PC-3 (cell line): ENCODE results near the gene YAF2. TPM values are rescaled to one million over a fixed set of nuclear protein-coding genes. Genes with fewer than 3 reads are reported as not detected.
A peak's percentile ranks its signal among the peaks of the same experiment; 100 is the strongest.

ENCODE experiments used
- ATAC-seq: fragments of 200-7000 bp; cut with Tn5 transposase; 2 replicates; pipeline ENCODE4 v1.9.1; 2020; ENCODE audit warnings: mild to moderate bottlenecking, moderate library complexity
- BruUV-seq: library from RNA; stranded (reverse); fragments of 400-500 nt; replicated peaks from 2 replicates; lab custom pipeline; 2021; lab: Mats Ljungman, UMichigan
- CTCF ChIA-PET: fragments of 300-600 bp; sonication (Branson Sonifier 250); formaldehyde crosslinking; loops from one replicate; lab custom pipeline; 2022; ENCODE audit warnings: antibody characterized with exemption; lab: Charles Lee
- POLR2A ChIA-PET: fragments of 300-600 bp; sonication (Branson Sonifier 250); formaldehyde crosslinking; loops from one replicate; lab custom pipeline; 2022; ENCODE audit warnings: antibody characterized with exemption; ENCODE audit not compliant: unreplicated experiment; lab: Charles Lee
- DNase-seq: peaks from one replicate; pipeline ENCODE4 v3.0.0-alpha.2; 2015
- H2AFZ ChIP-seq: fragments of 300-600 bp; sonication (generic); 2 replicates; pipeline ENCODE4 v1.6.0; 2016; ENCODE audit warnings: antibody characterized with exemption, low read length
- H3F3A ChIP-seq: fragments of 300-600 bp; sonication (generic); one replicate; pipeline ENCODE4 v1.6.0; 2017; ENCODE audit warnings: antibody characterized with exemption, low read length, control low read depth, mild to moderate bottlenecking; ENCODE audit not compliant: unreplicated experiment
- H3K27ac ChIP-seq: fragments of 300-600 bp; sonication (generic); 2 replicates; pipeline ENCODE4 v1.5.1; 2016; ENCODE audit warnings: mild to moderate bottlenecking, low read length
- H3K27me3 ChIP-seq: fragments of 300-600 bp; sonication (generic); 2 replicates; pipeline ENCODE4 v1.6.1; 2016; ENCODE audit warnings: low read length, mixed read lengths
- H3K36me3 ChIP-seq: fragments of 300-600 bp; sonication (generic); 2 replicates; pipeline ENCODE4 v1.6.1; 2016; ENCODE audit warnings: low read depth, mixed run types, low read length, mixed read lengths
- H3K4me1 ChIP-seq: fragments of 300-600 bp; sonication (generic); 2 replicates; pipeline ENCODE4 v1.5.1; 2016; ENCODE audit warnings: low read length; ENCODE audit not compliant: insufficient read depth
- H3K4me2 ChIP-seq: fragments of 300-600 bp; sonication (generic); 2 replicates; pipeline ENCODE4 v1.6.0; 2016; ENCODE audit warnings: low read length
- H3K4me3 ChIP-seq: fragments of 300-600 bp; sonication (generic); 2 replicates; pipeline ENCODE4 v1.5.1; 2016; ENCODE audit warnings: mild to moderate bottlenecking, low read length, mixed read lengths
- H3K79me2 ChIP-seq: fragments of 300-600 bp; sonication (generic); 2 replicates; pipeline ENCODE4 v1.6.1; 2017; ENCODE audit warnings: low read length, mixed read lengths
- H3K9ac ChIP-seq: fragments of 300-600 bp; sonication (generic); 2 replicates; pipeline ENCODE4 v1.6.0; 2016; ENCODE audit warnings: mild to moderate bottlenecking, low read length
- H3K9me2 ChIP-seq: fragments of 300-600 bp; sonication (generic); replicated peaks from 2 replicates; pipeline ENCODE4 v1.6.1; 2016; ENCODE audit warnings: mixed run types, low read length, mixed read lengths
- H3K9me3 ChIP-seq: fragments of 300-600 bp; sonication (generic); 2 replicates; pipeline ENCODE4 v1.6.1; 2016; ENCODE audit warnings: low read length, mixed read lengths
- H4K20me1 ChIP-seq: fragments of 300-600 bp; sonication (generic); 2 replicates; pipeline ENCODE4 v1.6.1; 2016; ENCODE audit warnings: low read length, mixed read lengths
- EZH2 ChIP-seq: fragments of 300-600 bp; sonication (generic); IDR thresholded peaks from one replicate; pipeline ENCODE4 v1.6.1; 2017; ENCODE audit warnings: antibody characterized with exemption, mild to moderate bottlenecking, low read length; ENCODE audit not compliant: unreplicated experiment
- EZH2phosphoT487 ChIP-seq: fragments of 300-600 bp; sonication (generic); IDR thresholded peaks from 2 replicates; pipeline ENCODE4 v1.6.1; 2018; ENCODE audit warnings: mild to moderate bottlenecking, antibody characterized with exemption, low read length, borderline replicate concordance
- intact Hi-C: fragments of 100-400 bp; cut with micrococcal nuclease; formaldehyde crosslinking; loops from 2 replicates; pipeline ENCODE4 v1.9.0; 2023
- total RNA-seq: library from RNA; depleted of rRNA; stranded (reverse); fragments of >200 nt; gene quantifications from 2 replicates; pipeline ENCODE4 v1.2.3, GENCODE V29; 2014
- TF ChIP-seq, protein P1 (sequence below): fragments of 300-600 bp; sonication (generic); conservative IDR thresholded peaks from 2 replicates; pipeline ENCODE4 v1.5.1; 2017; ENCODE audit warnings: antibody characterized with exemption, low read depth, mild to moderate bottlenecking, low read length

YAF2 gene
- total RNA-seq, 1 experiment from 2014 or later = 6.8 TPM

- no peaks in the 10 kb centered on the region for H3K9me2 ChIP-seq
- H3K27ac ChIP-seq = no peak overlapping the region
- H3K4me1 ChIP-seq = peaks cover 9% of the 10 kb centered on the region
- H4K20me1 ChIP-seq = no peaks in the 10 kb centered on the region
- H3K79me2 ChIP-seq = no peaks in the 10 kb centered on the region
- no peaks in the 10 kb centered on the region for H3K27me3 ChIP-seq
- no peak overlapping the region for H3K9ac ChIP-seq
- intact Hi-C loops = no loop called here
- no peak overlapping the region for H2AFZ ChIP-seq
- H3K4me2 ChIP-seq = no peak overlapping the region
- H3F3A ChIP-seq = no peaks in the 10 kb centered on the region
- ChIA-PET POLR2A (interaction anchor here (0.6 kb wide), 1 partner anchor 281 kb away, joined by 4 read pairs; no protein-coding TSS in a partner anchor), CTCF (no interaction called here)
- ATAC-seq = no peak
- no peak for DNase-seq
- H3K36me3 ChIP-seq = peaks cover 9% of the 10 kb centered on the region; the same call in 1 of the 2 replicates
- no peak for TF ChIP-seq EZH2
- TF ChIP-seq, protein P1, sequence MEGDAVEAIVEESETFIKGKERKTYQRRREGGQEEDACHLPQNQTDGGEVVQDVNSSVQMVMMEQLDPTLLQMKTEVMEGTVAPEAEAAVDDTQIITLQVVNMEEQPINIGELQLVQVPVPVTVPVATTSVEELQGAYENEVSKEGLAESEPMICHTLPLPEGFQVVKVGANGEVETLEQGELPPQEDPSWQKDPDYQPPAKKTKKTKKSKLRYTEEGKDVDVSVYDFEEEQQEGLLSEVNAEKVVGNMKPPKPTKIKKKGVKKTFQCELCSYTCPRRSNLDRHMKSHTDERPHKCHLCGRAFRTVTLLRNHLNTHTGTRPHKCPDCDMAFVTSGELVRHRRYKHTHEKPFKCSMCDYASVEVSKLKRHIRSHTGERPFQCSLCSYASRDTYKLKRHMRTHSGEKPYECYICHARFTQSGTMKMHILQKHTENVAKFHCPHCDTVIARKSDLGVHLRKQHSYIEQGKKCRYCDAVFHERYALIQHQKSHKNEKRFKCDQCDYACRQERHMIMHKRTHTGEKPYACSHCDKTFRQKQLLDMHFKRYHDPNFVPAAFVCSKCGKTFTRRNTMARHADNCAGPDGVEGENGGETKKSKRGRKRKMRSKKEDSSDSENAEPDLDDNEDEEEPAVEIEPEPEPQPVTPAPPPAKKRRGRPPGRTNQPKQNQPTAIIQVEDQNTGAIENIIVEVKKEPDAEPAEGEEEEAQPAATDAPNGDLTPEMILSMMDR = no peak
- TF ChIP-seq EZH2phosphoT487 = no peak
- no peaks in the 10 kb centered on the region for H3K9me3 ChIP-seq
- no TSS peak for BruUV-seq
- no peak overlapping the region for H3K4me3 ChIP-seq
Measured at GRCh38 chr12:42161529-42161928, 76.5 kb downstream of the YAF2 start.

- H3K27me3 ChIP-seq = no peaks in the 10 kb centered on the region
- H3K79me2 ChIP-seq = no peaks in the 10 kb centered on the region
- intact Hi-C loops = no loop called here
- H3K9me2 ChIP-seq = no peaks in the 10 kb centered on the region
- TF ChIP-seq, protein P1 = no peak
- H3K27ac ChIP-seq = no peak overlapping the region
- DNase-seq (no peak), ATAC-seq (no peak)
- no peak overlapping the region for H3K4me2 ChIP-seq
- no peaks in the 10 kb centered on the region for H3K9me3 ChIP-seq
- BruUV-seq = TSS peak; percentile 15
- H3K9ac ChIP-seq = no peak overlapping the region
- H3K36me3 ChIP-seq = peaks cover 9% of the 10 kb centered on the region; the same call in 1 of the 2 replicates
- H2AFZ ChIP-seq = no peak overlapping the region
- POLR2A ChIA-PET = no interaction called here
- no peak overlapping the region for H3K4me3 ChIP-seq
- H3K4me1 ChIP-seq = no peaks in the 10 kb centered on the region
- CTCF ChIA-PET = no interaction called here
- no peaks in the 10 kb centered on the region for H4K20me1 ChIP-seq
- H3F3A ChIP-seq = no peaks in the 10 kb centered on the region
Measured at GRCh38 chr12:42156232-42156631, 81.8 kb downstream of the YAF2 start.

DNA sequence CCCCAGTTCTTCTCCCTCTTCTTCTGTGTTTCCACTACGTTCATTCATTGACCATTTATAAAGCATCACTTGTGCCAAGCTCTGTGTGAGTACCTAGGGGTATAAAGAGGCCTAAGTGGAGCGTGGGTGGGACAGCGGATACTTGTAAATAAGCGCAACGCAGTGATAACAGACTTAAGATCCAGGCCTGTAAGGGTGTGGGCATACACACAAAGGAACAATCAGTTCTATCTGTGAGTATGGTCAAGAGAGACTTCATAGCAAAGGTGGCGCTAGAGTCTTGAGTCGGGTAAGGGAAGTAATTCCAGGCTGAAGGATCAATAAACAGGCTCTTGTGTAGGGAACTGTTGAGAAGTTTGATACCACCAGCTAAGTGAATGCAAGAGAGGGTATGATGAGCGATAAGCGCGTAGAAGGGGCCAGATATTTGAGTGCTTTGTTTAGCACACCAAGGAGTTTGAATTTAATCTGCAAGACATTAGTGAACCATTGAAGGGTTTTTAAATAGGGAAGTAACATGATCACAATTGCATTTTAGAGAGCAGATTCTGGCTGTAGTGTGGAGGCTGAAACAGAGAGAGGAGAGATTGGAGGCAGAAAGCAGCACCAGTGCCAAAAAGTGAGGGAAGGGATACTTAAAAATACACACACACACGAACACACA is 92.4 kb downstream of the YAF2 start:
- Histone ChIP-seq H3F3A (no peaks in the 10 kb centered on the region), H3K27me3 (no peaks in the 10 kb centered on the region), H3K4me2 (peak overlapping the region; percentile 90), H4K20me1 (peaks cover 11% of the 10 kb centered on the region; the same call in 1 of the 2 replicates), H2AFZ (peak overlapping the region; percentile 96), H3K9me3 (no peaks in the 10 kb centered on the region), H3K27ac (no peak overlapping the region), H3K79me2 (peaks cover 35% of the 10 kb centered on the region), H3K9ac (peak overlapping the region; percentile 68; the same call in 1 of the 2 replicates), H3K36me3 (no peaks in the 10 kb centered on the region), H3K4me3 (peak overlapping the region; percentile 86; the same call in 1 of the 2 replicates), H3K9me2 (no peaks in the 10 kb centered on the region), H3K4me1 (peaks cover 23% of the 10 kb centered on the region; the same call in 1 of the 2 replicates)
- BruUV-seq = no TSS peak
- DNase-seq (peak; percentile 4), ATAC-seq (no peak)
- POLR2A ChIA-PET = no interaction called here
- TF ChIP-seq EZH2phosphoT487 (no peak), EZH2 (no peak)
- TF ChIP-seq, protein P1 = no peak; the same call in 1 of the 2 replicates
- intact Hi-C loops = no loop called here
- CTCF ChIA-PET = no interaction called here
